ENCODE data around the gene TECR. TPM values are rescaled to one million over a fixed set of nuclear protein-coding genes. Genes with fewer than 3 reads are reported as not detected.
"Not testable (repeated sequence)": the region's sequence is repeated elsewhere in the genome, so short reads cannot be mapped to it uniquely, and the experiment has no call there.

TECR gene
- total and polyA plus RNA-seq, 2 of the 4 experiments (the other 2 are of a cell fraction) = 46.2 to 81.2 TPM

DNA sequence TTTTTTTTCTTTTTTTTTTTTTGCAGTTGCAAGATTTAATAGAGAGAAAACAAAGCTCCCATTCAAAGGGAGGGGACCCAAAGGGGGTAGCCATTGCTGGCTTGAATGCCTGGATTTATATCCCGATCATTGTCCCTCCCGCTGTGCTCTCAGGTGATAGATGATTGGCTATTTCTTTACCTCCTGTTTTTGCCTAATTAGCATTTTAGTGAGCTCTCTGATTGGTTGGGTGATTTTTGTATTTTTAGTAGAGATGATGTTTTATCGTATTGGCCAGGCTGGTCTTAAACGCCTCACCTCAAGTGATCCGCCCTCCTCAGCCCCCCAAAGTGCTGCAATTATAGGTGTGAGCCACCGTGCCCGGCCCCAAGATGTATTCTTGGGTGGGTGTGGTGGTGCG lies 24.8 kb upstream of the TECR start:
- not testable (repeated sequence) for H3K27ac ChIP-seq (ENCODE audit: insufficient read depth, low read length)

More for the DNA sequence above, 24.8 kb upstream of the TECR start:
- H3K27me3 ChIP-seq (ENCODE audit: control insufficient read depth, insufficient read depth, low read length); H3K4ac ChIP-seq (ENCODE audit: low read depth, low read length); H3K9me1 ChIP-seq (ENCODE audit: insufficient read depth, low read length); BruUV-seq (replicated peaks); dilution Hi-C loops (cut with HindIII; ENCODE audit: low sequenced_read_pairs, unreplicated experiment); H3K14ac ChIP-seq (replicated peaks; ENCODE audit: low read depth, low read length); H2BK20ac ChIP-seq (ENCODE audit: low read depth, low read length); H4K20me1 ChIP-seq (ENCODE audit: insufficient read depth, low read length); H2AFZ ChIP-seq (replicated peaks; ENCODE audit: low read length, poor library complexity); H3K18ac ChIP-seq (ENCODE audit: low read depth, low read length); H4K91ac ChIP-seq (ENCODE audit: insufficient read depth, low read depth, low read length); H2BK120ac ChIP-seq (ENCODE audit: low read depth, low read length); H3K4me2 ChIP-seq (ENCODE audit: low read depth, low read length); H4K8ac ChIP-seq (ENCODE audit: low read depth in 2 of 2, low read length in 2 of 2); intact Hi-C loops (cut with micrococcal nuclease); ATAC-seq (ENCODE audit: low read depth); H3K56ac ChIP-seq (ENCODE audit: extremely low read depth, insufficient read depth, low read length); H3K9me3 ChIP-seq (ENCODE audit: control insufficient read depth, insufficient read depth, low read length); H3K23ac ChIP-seq (ENCODE audit: low read depth, low read length); H2AK9ac ChIP-seq (replicated peaks; ENCODE audit: low read depth, low read length, poor library complexity); H4K5ac ChIP-seq (ENCODE audit: low read depth, low read length); H3K36me3 ChIP-seq (ENCODE audit: control insufficient read depth, insufficient read depth, low read length); H3K4me3 ChIP-seq (ENCODE audit: insufficient read depth, low read depth, low read length); H3K79me1 ChIP-seq (ENCODE audit: low read depth in 1 of 2, low read length in 2 of 2); H2BK15ac ChIP-seq (ENCODE audit: low read depth, low read length); H2BK5ac ChIP-seq (ENCODE audit: low read depth, low read length, poor library complexity, severe bottlenecking); in situ Hi-C loops (cut with MboI; ENCODE audit: low sequenced_read_pairs); DNase-seq; H3K9ac ChIP-seq (ENCODE audit: low read depth, low read length): not testable (repeated sequence)
- WGBS, 2 experiments (ENCODE audit: extremely low coverage in 2 of 2, insufficient read length in 1 of 2) = no CpG with 5 or more reads among the region's 8 CpGs
- peak overlapping the region; percentile 25; the same call in 1 of the 2 replicates for H2AK5ac ChIP-seq (ENCODE audit: low read depth, low read length)
- H3K4me1 ChIP-seq (ENCODE audit: control insufficient read depth, insufficient read depth, low read length) = peaks cover 13% of the 10 kb centered on the region
- CTCF ChIA-PET = interaction anchor here (1.0 kb wide), 1 partner anchor 11 kb away, joined by 3 read pairs; no protein-coding TSS in a partner anchor
- POLR2A ChIA-PET (ENCODE audit: unreplicated experiment) = interaction anchor here (0.6 kb wide), 1 partner anchor 15 kb away, joined by 3 read pairs; no protein-coding TSS in a partner anchor

All from IMR-90 (cell line).